OCI-LY7 (cell line): ENCODE data around the gene PMS1. TPM values are rescaled to one million over a fixed set of nuclear protein-coding genes. Genes with fewer than 3 reads are reported as not detected.

Source experiments
- BruUV-seq: library from RNA; stranded (reverse); fragments of 400-500 nt; replicated peaks from 2 replicates; lab custom pipeline; 2021; lab: Mats Ljungman, UMichigan
- CTCF ChIA-PET: fragments of 300-600 bp; sonication (Branson Sonifier 250); formaldehyde crosslinking; loops from one replicate; lab custom pipeline; 2022; ENCODE audit warnings: antibody characterized with exemption; ENCODE audit not compliant: unreplicated experiment; lab: Charles Lee
- POLR2A ChIA-PET: fragments of 300-600 bp; sonication (Branson Sonifier 250); formaldehyde crosslinking; loops from one replicate; lab custom pipeline; 2022; ENCODE audit warnings: antibody characterized with exemption; lab: Charles Lee
- DNase-seq: peaks from one replicate; pipeline ENCODE4 v3.0.0-alpha.2; 2015; ENCODE audit warnings: low spot score
- H2AFZ ChIP-seq: fragments of 200-600 bp; sonication (generic), shearing (Covaris generic); 2 replicates; pipeline ENCODE4 v1.6.1; 2014; ENCODE audit warnings: mild to moderate bottlenecking, antibody characterized with exemption, low read length, moderate library complexity
- H3K27ac ChIP-seq: fragments of 200-600 bp; sonication (generic); 2 replicates; pipeline ENCODE4 v1.5.1; 2014; ENCODE audit warnings: mixed run types, low read depth, mild to moderate bottlenecking, moderate library complexity, low read length, inconsistent platforms; ENCODE audit not compliant: poor library complexity, severe bottlenecking
- H3K36me3 ChIP-seq: fragments of 200-600 bp; sonication (generic); 2 replicates; pipeline ENCODE4 v1.6.1; 2014; ENCODE audit warnings: mild to moderate bottlenecking, antibody characterized with exemption, low read length, moderate library complexity, mixed read lengths; ENCODE audit not compliant: insufficient read depth
- H3K4me1 ChIP-seq: fragments of 200-600 bp; sonication (generic); 2 replicates; pipeline ENCODE4 v1.5.1; 2014; ENCODE audit warnings: mild to moderate bottlenecking, low read length; ENCODE audit not compliant: insufficient read depth, poor library complexity, severe bottlenecking
- H3K4me2 ChIP-seq: fragments of 200-600 bp; sonication (generic); 2 replicates; pipeline ENCODE4 v1.6.1; 2014; ENCODE audit warnings: mild to moderate bottlenecking, low read length
- H3K4me3 ChIP-seq: fragments of 200-600 bp; sonication (generic); 2 replicates; pipeline ENCODE4 v1.5.1; 2014; ENCODE audit warnings: mild to moderate bottlenecking, low read depth, low read length; ENCODE audit not compliant: poor library complexity, severe bottlenecking
- H3K79me2 ChIP-seq: fragments of 200-600 bp; sonication (generic); 2 replicates; pipeline ENCODE4 v1.6.1; 2016; ENCODE audit warnings: low read depth, mild to moderate bottlenecking, low read length, moderate library complexity, mixed read lengths; ENCODE audit not compliant: insufficient read depth
- H3K9me2 ChIP-seq: fragments of 200-600 bp; sonication (generic); 2 replicates; pipeline ENCODE4 v1.6.1; 2016; ENCODE audit warnings: mild to moderate bottlenecking, low read length, mixed read lengths; ENCODE audit not compliant: insufficient read depth
- H3K9me3 ChIP-seq: fragments of 200-600 bp; sonication (generic); 2 replicates; pipeline ENCODE4 v1.6.1; 2014; ENCODE audit warnings: mild to moderate bottlenecking, mixed run types, low read length, mixed read lengths
- H4K20me1 ChIP-seq: fragments of 200-600 bp; sonication (generic); 2 replicates; pipeline ENCODE4 v1.6.1; 2014; ENCODE audit warnings: mild to moderate bottlenecking, antibody characterized with exemption, low read length, moderate library complexity, mixed read lengths; ENCODE audit not compliant: insufficient read depth
- EZH2phosphoT487 ChIP-seq: fragments of 200-600 bp; sonication (generic); IDR thresholded peaks from 2 replicates; pipeline ENCODE4 v1.6.1; 2018; ENCODE audit warnings: low read depth, borderline replicate concordance, mild to moderate bottlenecking, mixed run types, antibody characterized with exemption, low read length, moderate library complexity, mixed read lengths
- intact Hi-C: fragments of 100-400 bp; cut with micrococcal nuclease; formaldehyde crosslinking; loops from one replicate; pipeline ENCODE4 v1.10.0; 2022; ENCODE audit not compliant: unreplicated experiment
- total RNA-seq, 2 experiments: library from RNA; depleted of rRNA in 1 of 2; stranded (reverse); fragments of >200 nt in 1 of 2; shearing (Covaris generic) in 1 of 2; gene quantifications; 2 replicates each; pipeline ENCODE4 v1.2.3, GENCODE V29; 2014 to 2022
- TF ChIP-seq, protein P1 (sequence below): fragments of 200-600 bp; sonication (generic); conservative IDR thresholded peaks from 2 replicates; pipeline ENCODE4 v1.5.1; 2014; ENCODE audit warnings: mild to moderate bottlenecking, antibody characterized with exemption, low read length, moderate library complexity, mixed read lengths

Gene PMS1
- total RNA-seq, 2 experiments from 2014 or later, result 31.2 to 72.2 TPM

DNA sequence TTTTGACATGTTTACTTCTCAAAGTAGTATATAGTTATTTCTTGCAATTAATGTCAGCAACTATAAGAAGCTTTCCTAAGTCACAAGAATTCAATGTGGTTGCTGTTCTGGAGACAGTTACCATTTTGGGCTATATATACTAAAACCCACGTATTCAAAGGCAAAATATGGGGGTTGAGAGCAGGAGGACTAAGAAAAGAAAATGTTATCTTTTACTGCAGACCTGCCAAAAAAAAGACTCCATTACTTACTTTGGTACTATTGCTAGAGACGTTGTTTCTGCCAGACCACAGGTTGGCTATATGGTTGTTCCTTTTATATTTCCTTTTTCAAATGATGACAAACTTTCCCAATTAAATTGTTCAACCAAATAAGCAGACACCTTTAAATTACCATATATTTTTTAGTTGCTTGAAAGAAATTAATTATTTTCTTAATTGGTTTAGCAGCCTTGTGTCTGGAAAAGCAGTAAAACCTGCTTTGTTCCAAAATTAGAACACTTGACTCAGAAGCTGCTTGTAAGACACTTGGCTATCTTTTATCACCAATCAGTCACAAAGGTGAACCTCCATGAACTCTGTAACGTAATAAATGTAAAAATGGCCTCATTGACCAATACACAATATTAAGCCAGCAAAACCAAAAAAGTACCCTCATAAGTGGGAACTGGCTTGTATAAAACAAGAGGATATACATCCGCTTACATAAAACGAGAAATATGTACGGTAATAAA, 13.5 kb upstream of the PMS1 start:
- TF ChIP-seq, protein P1, sequence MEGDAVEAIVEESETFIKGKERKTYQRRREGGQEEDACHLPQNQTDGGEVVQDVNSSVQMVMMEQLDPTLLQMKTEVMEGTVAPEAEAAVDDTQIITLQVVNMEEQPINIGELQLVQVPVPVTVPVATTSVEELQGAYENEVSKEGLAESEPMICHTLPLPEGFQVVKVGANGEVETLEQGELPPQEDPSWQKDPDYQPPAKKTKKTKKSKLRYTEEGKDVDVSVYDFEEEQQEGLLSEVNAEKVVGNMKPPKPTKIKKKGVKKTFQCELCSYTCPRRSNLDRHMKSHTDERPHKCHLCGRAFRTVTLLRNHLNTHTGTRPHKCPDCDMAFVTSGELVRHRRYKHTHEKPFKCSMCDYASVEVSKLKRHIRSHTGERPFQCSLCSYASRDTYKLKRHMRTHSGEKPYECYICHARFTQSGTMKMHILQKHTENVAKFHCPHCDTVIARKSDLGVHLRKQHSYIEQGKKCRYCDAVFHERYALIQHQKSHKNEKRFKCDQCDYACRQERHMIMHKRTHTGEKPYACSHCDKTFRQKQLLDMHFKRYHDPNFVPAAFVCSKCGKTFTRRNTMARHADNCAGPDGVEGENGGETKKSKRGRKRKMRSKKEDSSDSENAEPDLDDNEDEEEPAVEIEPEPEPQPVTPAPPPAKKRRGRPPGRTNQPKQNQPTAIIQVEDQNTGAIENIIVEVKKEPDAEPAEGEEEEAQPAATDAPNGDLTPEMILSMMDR, result no peak
- no peak for TF ChIP-seq EZH2phosphoT487
- no peaks in the 10 kb centered on the region for H3K9me3 ChIP-seq
- no peaks in the 10 kb centered on the region for H4K20me1 ChIP-seq
- H3K4me1 ChIP-seq, result peaks cover 6% of the 10 kb centered on the region
- no peak overlapping the region for H3K4me2 ChIP-seq
- ChIA-PET CTCF (no interaction called here), POLR2A (interaction anchor here (1.2 to 4.3 kb wide), 2 partner anchors 8 to 9 kb away, joined by 3 to 19 read pairs; partner anchors contain the start of gene OSGEPL1)
- H3K36me3 ChIP-seq, result peaks cover 88% of the 10 kb centered on the region
- no peaks in the 10 kb centered on the region for H3K9me2 ChIP-seq
- intact Hi-C loops, result no loop called here
- no TSS peak for BruUV-seq
- no peak overlapping the region for H3K27ac ChIP-seq
- H3K79me2 ChIP-seq, result peaks cover 5% of the 10 kb centered on the region; the same call in 1 of the 2 replicates
- H3K4me3 ChIP-seq, result no peak overlapping the region
- H2AFZ ChIP-seq, result no peak overlapping the region
- no peak for DNase-seq

DNA sequence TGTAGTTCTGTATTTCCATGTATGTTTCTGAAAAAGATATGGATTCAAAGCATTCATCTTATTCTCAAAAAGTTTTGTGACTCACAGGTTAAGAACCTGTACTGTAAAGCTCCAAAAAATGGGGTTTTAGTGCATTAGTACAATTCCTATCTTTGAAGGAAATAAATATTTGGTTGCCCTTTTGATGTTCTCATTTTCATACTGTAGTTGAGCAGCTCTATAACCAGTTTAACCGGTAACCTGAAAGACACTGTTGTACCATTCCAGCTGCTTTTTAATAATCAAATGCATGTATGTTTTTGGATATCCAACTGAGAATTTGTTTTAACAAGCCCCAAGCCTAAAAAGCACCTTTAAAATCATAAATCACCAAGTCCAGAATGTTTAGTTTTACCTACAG, 12.0 kb upstream of the PMS1 start:
- Histone ChIP-seq H3K4me2 (no peak overlapping the region), H3K36me3 (peaks cover 89% of the 10 kb centered on the region), H3K4me3 (no peak overlapping the region), H2AFZ (no peak overlapping the region), H3K79me2 (peaks cover 16% of the 10 kb centered on the region; the same call in 1 of the 2 replicates), H3K9me3 (no peaks in the 10 kb centered on the region), H4K20me1 (no peaks in the 10 kb centered on the region), H3K4me1 (peaks cover 6% of the 10 kb centered on the region), H3K9me2 (no peaks in the 10 kb centered on the region), H3K27ac (no peak overlapping the region)
- POLR2A ChIA-PET, result interaction anchor here (0.6 to 4.3 kb wide), 8 partner anchors 7 to 493 kb away, joined by 3 to 19 read pairs (median 4); partner anchors contain the start of genes ORMDL1, OSGEPL1 and PMS1
- intact Hi-C loops, result no loop called here
- TF ChIP-seq, protein P1, result no peak
- no peak for DNase-seq
- CTCF ChIA-PET, result no interaction called here
- BruUV-seq, result no TSS peak

DNA sequence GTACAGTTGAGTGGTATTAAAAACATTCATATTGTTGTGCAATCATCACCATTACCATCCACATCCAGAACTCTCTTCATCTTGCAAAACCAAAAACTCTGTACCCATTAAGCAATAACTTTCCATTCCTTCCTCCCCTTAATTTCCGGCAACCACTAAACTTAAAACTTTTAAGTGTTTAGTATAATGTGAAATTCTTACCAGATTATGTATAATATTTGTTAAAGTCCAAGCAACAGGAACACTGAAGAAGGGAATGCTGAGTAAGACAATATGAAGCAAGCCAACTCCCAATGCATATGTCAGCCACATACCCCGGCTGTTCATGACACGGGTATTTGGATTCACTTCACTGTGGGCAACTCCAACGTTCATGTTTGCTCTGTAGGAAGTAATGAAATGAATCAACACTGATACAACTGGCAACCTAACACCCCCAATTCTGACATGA, 2.0 kb upstream of the PMS1 start:
- H2AFZ ChIP-seq, result no peak overlapping the region
- CTCF ChIA-PET, result no interaction called here
- no peak overlapping the region for H3K27ac ChIP-seq
- POLR2A ChIA-PET, result interaction anchor here (0.7 to 1.4 kb wide), 4 partner anchors 10 to 749 kb away, joined by 3 to 11 read pairs (median 4); partner anchors contain the start of gene OSGEPL1
- H3K9me2 ChIP-seq, result no peaks in the 10 kb centered on the region
- intact Hi-C loops, result loop anchor here (5.0 to 10.0 kb wide), 3 partner anchors 120 to 337 kb away; partner anchors contain the start of genes ASNSD1 and WDR75
- peaks cover 75% of the 10 kb centered on the region for H3K36me3 ChIP-seq
- peaks cover 77% of the 10 kb centered on the region for H3K79me2 ChIP-seq
- peak overlapping the region; percentile 96 for H3K4me2 ChIP-seq
- DNase-seq, result no peak
- H3K4me1 ChIP-seq, result peaks cover 27% of the 10 kb centered on the region
- H4K20me1 ChIP-seq, result peaks cover 10% of the 10 kb centered on the region
- no peak for TF ChIP-seq EZH2phosphoT487
- TF ChIP-seq, protein P1, result no peak
- no TSS peak for BruUV-seq
- H3K9me3 ChIP-seq, result no peaks in the 10 kb centered on the region
- peak overlapping the region; percentile 79 for H3K4me3 ChIP-seq
